WTC11 (cell line): ENCODE results near the gene AKT2. TPM values are rescaled to one million over a fixed set of nuclear protein-coding genes. Genes with fewer than 3 reads are reported as not detected.

Experiments used
- ATAC-seq: fragments of 200-7000 bp; cut with Tn5 transposase; 2 replicates; pipeline ENCODE4 v1.10.0; 2021; ENCODE audit warnings: mild to moderate bottlenecking, moderate library complexity
- CTCF ChIA-PET: fragments of 300-600 bp; sonication (Branson Sonifier 250); formaldehyde crosslinking; loops from one replicate; lab custom pipeline; 2021; ENCODE audit warnings: antibody characterized with exemption; lab: Charles Lee
- POLR2A ChIA-PET: fragments of 350-600 bp; sonication (Branson Sonifier 250); formaldehyde crosslinking; loops from one replicate; lab custom pipeline; 2021; ENCODE audit warnings: antibody characterized with exemption; lab: Charles Lee
- DNase-seq: peaks from one replicate; pipeline ENCODE4 v3.0.0; 2021; ENCODE audit warnings: low spot score
- H3K27ac Mint-ChIP-seq: 2 replicates; pipeline ENCODE4 v1.8.0; 2021; ENCODE audit warnings: mixed read lengths
- H3K27me3 Mint-ChIP-seq: 2 replicates; pipeline ENCODE4 v1.8.0; 2021; ENCODE audit warnings: low read depth, mild to moderate bottlenecking, moderate library complexity, mixed read lengths
- H3K36me3 Mint-ChIP-seq: 2 replicates; pipeline ENCODE4 v1.8.0; 2021; ENCODE audit warnings: mixed read lengths
- H3K4me1 Mint-ChIP-seq: 2 replicates; pipeline ENCODE4 v1.8.0; 2022; ENCODE audit warnings: mixed read lengths
- H3K4me3 Mint-ChIP-seq: 2 replicates; pipeline ENCODE4 v1.8.0; 2021; ENCODE audit warnings: mild to moderate bottlenecking, moderate library complexity, mixed read lengths
- H3K9me3 Mint-ChIP-seq: 2 replicates; pipeline ENCODE4 v1.8.0; 2021; ENCODE audit warnings: mixed read lengths
- ARID4B ChIP-seq: sonication (generic); formaldehyde crosslinking; IDR thresholded peaks from 2 replicates; pipeline ENCODE4 v1.8.0; 2023; ENCODE audit warnings: missing genetic modification reagents, mild to moderate bottlenecking, borderline replicate concordance
- CREM ChIP-seq: sonication (generic); formaldehyde crosslinking; IDR thresholded peaks from 2 replicates; pipeline ENCODE4 v1.8.1; 2022; ENCODE audit warnings: mild to moderate bottlenecking, missing genetic modification reagents, moderate library complexity
- CTCF ChIP-seq: fragments of 200-600 bp; IDR thresholded peaks from 2 replicates; pipeline ENCODE4 v1.8.0; 2022; ENCODE audit warnings: antibody characterized with exemption
- NR1H2 ChIP-seq: sonication (generic); formaldehyde crosslinking; IDR thresholded peaks from 2 replicates; pipeline ENCODE4 v1.9.0; 2021; ENCODE audit warnings: mild to moderate bottlenecking, moderate library complexity, missing genetic modification reagents
- SMAD3 ChIP-seq: sonication (generic); formaldehyde crosslinking; IDR thresholded peaks from 2 replicates; pipeline ENCODE4 v1.8.0; 2022; ENCODE audit warnings: missing genetic modification reagents, mild to moderate bottlenecking, borderline replicate concordance
- SMAD4 ChIP-seq: sonication (generic); formaldehyde crosslinking; IDR thresholded peaks from 2 replicates; pipeline ENCODE4 v1.8.0; 2022; ENCODE audit warnings: mild to moderate bottlenecking, missing genetic modification reagents
- SOX15 ChIP-seq: fragments of 250-450 bp; sonication (Bioruptor Pico); IDR thresholded peaks from 2 replicates; pipeline ENCODE4 v1.9.0; 2021; ENCODE audit warnings: mild to moderate bottlenecking
- TEAD4 ChIP-seq: sonication (generic); formaldehyde crosslinking; IDR thresholded peaks from 2 replicates; pipeline ENCODE4 v1.8.0; 2022; ENCODE audit warnings: mild to moderate bottlenecking, missing genetic modification reagents
- ZNF263 ChIP-seq: sonication (generic); formaldehyde crosslinking; IDR thresholded peaks from 2 replicates; pipeline ENCODE4 v1.8.1; 2022; ENCODE audit warnings: low read depth, mild to moderate bottlenecking, moderate library complexity, missing genetic modification reagents
- ZNF423 ChIP-seq: fragments of 250-450 bp; sonication (Bioruptor Pico); IDR thresholded peaks from 2 replicates; pipeline ENCODE4 v2.1.2; 2022; ENCODE audit warnings: mild to moderate bottlenecking, moderate library complexity
- total RNA-seq: library from RNA; stranded (reverse); gene quantifications from 3 replicates; pipeline ENCODE4 v1.2.3, GENCODE V29; 2021
- TF ChIP-seq, protein P1 (sequence below): sonication (generic); formaldehyde crosslinking; IDR thresholded peaks from 2 replicates; pipeline ENCODE4 v1.8.1; 2023; ENCODE audit warnings: mild to moderate bottlenecking, moderate library complexity, missing genetic modification reagents
- TF ChIP-seq, protein P2 (sequence below): sonication (generic); formaldehyde crosslinking; IDR thresholded peaks from 2 replicates; pipeline ENCODE4 v1.8.1; 2023; ENCODE audit warnings: mild to moderate bottlenecking, missing genetic modification reagents
- TF ChIP-seq, protein P3 (sequence below): sonication (generic); formaldehyde crosslinking; IDR thresholded peaks from 2 replicates; pipeline ENCODE4 v1.8.0; 2023; ENCODE audit warnings: mild to moderate bottlenecking, missing genetic modification reagents
- TF ChIP-seq, protein P4 (sequence below): sonication (generic); formaldehyde crosslinking; IDR thresholded peaks from 2 replicates; pipeline ENCODE4 v1.8.1; 2022; ENCODE audit warnings: low read depth, missing genetic modification reagents, borderline replicate concordance
- TF ChIP-seq, protein P5 (sequence below): sonication (generic); formaldehyde crosslinking; IDR thresholded peaks from 2 replicates; pipeline ENCODE4 v1.8.0; 2022; ENCODE audit warnings: missing genetic modification reagents
- TF ChIP-seq, protein P6 (sequence below): sonication (generic); formaldehyde crosslinking; IDR thresholded peaks from 2 replicates; pipeline ENCODE4 v1.8.1; 2023; ENCODE audit warnings: mild to moderate bottlenecking, missing genetic modification reagents

Gene AKT2
- total RNA-seq, 1 experiment from 2014 or later: 156 TPM

- H3K27ac Mint-ChIP-seq: no peak overlapping the region
- no peaks in the 10 kb centered on the region for H3K27me3 Mint-ChIP-seq
- DNase-seq (peak; percentile 0), ATAC-seq (no peak)
- no peak overlapping the region for H3K4me3 Mint-ChIP-seq
- no peaks in the 10 kb centered on the region for H3K9me3 Mint-ChIP-seq
- H3K4me1 Mint-ChIP-seq: no peaks in the 10 kb centered on the region
- ChIA-PET CTCF (interaction anchor here (0.5 kb wide), 1 partner anchor 1496 kb away, joined by 3 read pairs; no protein-coding TSS in a partner anchor), POLR2A (interaction anchor here (0.6 kb wide), 1 partner anchor 870 kb away, joined by 3 read pairs; no protein-coding TSS in a partner anchor)
- no peaks in the 10 kb centered on the region for H3K36me3 Mint-ChIP-seq
- TF ChIP-seq, protein P1, sequence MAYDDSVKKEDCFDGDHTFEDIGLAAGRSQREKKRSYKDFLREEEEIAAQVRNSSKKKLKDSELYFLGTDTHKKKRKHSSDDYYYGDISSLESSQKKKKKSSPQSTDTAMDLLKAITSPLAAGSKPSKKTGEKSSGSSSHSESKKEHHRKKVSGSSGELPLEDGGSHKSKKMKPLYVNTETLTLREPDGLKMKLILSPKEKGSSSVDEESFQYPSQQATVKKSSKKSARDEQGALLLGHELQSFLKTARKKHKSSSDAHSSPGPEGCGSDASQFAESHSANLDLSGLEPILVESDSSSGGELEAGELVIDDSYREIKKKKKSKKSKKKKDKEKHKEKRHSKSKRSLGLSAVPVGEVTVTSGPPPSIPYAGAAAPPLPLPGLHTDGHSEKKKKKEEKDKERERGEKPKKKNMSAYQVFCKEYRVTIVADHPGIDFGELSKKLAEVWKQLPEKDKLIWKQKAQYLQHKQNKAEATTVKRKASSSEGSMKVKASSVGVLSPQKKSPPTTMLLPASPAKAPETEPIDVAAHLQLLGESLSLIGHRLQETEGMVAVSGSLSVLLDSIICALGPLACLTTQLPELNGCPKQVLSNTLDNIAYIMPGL (CRISPR knock-in tag): no peak
- TF ChIP-seq SMAD3 (no peak), ZNF423 (CRISPR knock-in tag) (no peak), CTCF (no peak), ARID4B (no peak), CREM (CRISPR knock-in tag) (no peak), SMAD4 (CRISPR knock-in tag) (no peak), ZNF263 (CRISPR knock-in tag) (no peak), SOX15 (CRISPR knock-in tag) (no peak), NR1H2 (CRISPR knock-in tag) (no peak), TEAD4 (CRISPR knock-in tag) (no peak)
- TF ChIP-seq, protein P2, sequence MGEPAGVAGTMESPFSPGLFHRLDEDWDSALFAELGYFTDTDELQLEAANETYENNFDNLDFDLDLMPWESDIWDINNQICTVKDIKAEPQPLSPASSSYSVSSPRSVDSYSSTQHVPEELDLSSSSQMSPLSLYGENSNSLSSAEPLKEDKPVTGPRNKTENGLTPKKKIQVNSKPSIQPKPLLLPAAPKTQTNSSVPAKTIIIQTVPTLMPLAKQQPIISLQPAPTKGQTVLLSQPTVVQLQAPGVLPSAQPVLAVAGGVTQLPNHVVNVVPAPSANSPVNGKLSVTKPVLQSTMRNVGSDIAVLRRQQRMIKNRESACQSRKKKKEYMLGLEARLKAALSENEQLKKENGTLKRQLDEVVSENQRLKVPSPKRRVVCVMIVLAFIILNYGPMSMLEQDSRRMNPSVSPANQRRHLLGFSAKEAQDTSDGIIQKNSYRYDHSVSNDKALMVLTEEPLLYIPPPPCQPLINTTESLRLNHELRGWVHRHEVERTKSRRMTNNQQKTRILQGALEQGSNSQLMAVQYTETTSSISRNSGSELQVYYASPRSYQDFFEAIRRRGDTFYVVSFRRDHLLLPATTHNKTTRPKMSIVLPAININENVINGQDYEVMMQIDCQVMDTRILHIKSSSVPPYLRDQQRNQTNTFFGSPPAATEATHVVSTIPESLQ (CRISPR knock-in tag): no peak
- TF ChIP-seq, protein P3, sequence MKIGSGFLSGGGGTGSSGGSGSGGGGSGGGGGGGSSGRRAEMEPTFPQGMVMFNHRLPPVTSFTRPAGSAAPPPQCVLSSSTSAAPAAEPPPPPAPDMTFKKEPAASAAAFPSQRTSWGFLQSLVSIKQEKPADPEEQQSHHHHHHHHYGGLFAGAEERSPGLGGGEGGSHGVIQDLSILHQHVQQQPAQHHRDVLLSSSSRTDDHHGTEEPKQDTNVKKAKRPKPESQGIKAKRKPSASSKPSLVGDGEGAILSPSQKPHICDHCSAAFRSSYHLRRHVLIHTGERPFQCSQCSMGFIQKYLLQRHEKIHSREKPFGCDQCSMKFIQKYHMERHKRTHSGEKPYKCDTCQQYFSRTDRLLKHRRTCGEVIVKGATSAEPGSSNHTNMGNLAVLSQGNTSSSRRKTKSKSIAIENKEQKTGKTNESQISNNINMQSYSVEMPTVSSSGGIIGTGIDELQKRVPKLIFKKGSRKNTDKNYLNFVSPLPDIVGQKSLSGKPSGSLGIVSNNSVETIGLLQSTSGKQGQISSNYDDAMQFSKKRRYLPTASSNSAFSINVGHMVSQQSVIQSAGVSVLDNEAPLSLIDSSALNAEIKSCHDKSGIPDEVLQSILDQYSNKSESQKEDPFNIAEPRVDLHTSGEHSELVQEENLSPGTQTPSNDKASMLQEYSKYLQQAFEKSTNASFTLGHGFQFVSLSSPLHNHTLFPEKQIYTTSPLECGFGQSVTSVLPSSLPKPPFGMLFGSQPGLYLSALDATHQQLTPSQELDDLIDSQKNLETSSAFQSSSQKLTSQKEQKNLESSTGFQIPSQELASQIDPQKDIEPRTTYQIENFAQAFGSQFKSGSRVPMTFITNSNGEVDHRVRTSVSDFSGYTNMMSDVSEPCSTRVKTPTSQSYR (CRISPR knock-in tag): no peak
- TF ChIP-seq, protein P4, sequence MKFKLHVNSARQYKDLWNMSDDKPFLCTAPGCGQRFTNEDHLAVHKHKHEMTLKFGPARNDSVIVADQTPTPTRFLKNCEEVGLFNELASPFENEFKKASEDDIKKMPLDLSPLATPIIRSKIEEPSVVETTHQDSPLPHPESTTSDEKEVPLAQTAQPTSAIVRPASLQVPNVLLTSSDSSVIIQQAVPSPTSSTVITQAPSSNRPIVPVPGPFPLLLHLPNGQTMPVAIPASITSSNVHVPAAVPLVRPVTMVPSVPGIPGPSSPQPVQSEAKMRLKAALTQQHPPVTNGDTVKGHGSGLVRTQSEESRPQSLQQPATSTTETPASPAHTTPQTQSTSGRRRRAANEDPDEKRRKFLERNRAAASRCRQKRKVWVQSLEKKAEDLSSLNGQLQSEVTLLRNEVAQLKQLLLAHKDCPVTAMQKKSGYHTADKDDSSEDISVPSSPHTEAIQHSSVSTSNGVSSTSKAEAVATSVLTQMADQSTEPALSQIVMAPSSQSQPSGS (CRISPR knock-in tag): no peak
- TF ChIP-seq, protein P5, sequence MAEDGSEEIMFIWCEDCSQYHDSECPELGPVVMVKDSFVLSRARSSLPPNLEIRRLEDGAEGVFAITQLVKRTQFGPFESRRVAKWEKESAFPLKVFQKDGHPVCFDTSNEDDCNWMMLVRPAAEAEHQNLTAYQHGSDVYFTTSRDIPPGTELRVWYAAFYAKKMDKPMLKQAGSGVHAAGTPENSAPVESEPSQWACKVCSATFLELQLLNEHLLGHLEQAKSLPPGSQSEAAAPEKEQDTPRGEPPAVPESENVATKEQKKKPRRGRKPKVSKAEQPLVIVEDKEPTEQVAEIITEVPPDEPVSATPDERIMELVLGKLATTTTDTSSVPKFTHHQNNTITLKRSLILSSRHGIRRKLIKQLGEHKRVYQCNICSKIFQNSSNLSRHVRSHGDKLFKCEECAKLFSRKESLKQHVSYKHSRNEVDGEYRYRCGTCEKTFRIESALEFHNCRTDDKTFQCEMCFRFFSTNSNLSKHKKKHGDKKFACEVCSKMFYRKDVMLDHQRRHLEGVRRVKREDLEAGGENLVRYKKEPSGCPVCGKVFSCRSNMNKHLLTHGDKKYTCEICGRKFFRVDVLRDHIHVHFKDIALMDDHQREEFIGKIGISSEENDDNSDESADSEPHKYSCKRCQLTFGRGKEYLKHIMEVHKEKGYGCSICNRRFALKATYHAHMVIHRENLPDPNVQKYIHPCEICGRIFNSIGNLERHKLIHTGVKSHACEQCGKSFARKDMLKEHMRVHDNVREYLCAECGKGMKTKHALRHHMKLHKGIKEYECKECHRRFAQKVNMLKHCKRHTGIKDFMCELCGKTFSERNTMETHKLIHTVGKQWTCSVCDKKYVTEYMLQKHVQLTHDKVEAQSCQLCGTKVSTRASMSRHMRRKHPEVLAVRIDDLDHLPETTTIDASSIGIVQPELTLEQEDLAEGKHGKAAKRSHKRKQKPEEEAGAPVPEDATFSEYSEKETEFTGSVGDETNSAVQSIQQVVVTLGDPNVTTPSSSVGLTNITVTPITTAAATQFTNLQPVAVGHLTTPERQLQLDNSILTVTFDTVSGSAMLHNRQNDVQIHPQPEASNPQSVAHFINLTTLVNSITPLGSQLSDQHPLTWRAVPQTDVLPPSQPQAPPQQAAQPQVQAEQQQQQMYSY (CRISPR knock-in tag): no peak
- TF ChIP-seq, protein P6, sequence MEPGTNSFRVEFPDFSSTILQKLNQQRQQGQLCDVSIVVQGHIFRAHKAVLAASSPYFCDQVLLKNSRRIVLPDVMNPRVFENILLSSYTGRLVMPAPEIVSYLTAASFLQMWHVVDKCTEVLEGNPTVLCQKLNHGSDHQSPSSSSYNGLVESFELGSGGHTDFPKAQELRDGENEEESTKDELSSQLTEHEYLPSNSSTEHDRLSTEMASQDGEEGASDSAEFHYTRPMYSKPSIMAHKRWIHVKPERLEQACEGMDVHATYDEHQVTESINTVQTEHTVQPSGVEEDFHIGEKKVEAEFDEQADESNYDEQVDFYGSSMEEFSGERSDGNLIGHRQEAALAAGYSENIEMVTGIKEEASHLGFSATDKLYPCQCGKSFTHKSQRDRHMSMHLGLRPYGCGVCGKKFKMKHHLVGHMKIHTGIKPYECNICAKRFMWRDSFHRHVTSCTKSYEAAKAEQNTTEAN (CRISPR knock-in tag): no peak
Measured at GRCh38 chr19:40298026-40298425, 12.9 kb upstream of the AKT2 start.
